WTC11 (cell line): ENCODE measurements around the gene RAPGEF1. TPM values are rescaled to one million over a fixed set of nuclear protein-coding genes. Genes with fewer than 3 reads are reported as not detected.

Experiments
- ATAC-seq: fragments of 200-7000 bp; cut with Tn5 transposase; 2 replicates; pipeline ENCODE4 v1.10.0; 2021; ENCODE audit warnings: mild to moderate bottlenecking, moderate library complexity
- CTCF ChIA-PET: fragments of 300-600 bp; sonication (Branson Sonifier 250); formaldehyde crosslinking; loops from one replicate; lab custom pipeline; 2021; ENCODE audit warnings: antibody characterized with exemption; lab: Charles Lee
- POLR2A ChIA-PET: fragments of 350-600 bp; sonication (Branson Sonifier 250); formaldehyde crosslinking; loops from one replicate; lab custom pipeline; 2021; ENCODE audit warnings: antibody characterized with exemption; lab: Charles Lee
- DNase-seq: peaks from one replicate; pipeline ENCODE4 v3.0.0; 2021; ENCODE audit warnings: low spot score
- H3K27ac Mint-ChIP-seq: 2 replicates; pipeline ENCODE4 v1.8.0; 2021; ENCODE audit warnings: mixed read lengths
- H3K27me3 Mint-ChIP-seq: 2 replicates; pipeline ENCODE4 v1.8.0; 2021; ENCODE audit warnings: low read depth, mild to moderate bottlenecking, moderate library complexity, mixed read lengths
- H3K36me3 Mint-ChIP-seq: 2 replicates; pipeline ENCODE4 v1.8.0; 2021; ENCODE audit warnings: mixed read lengths
- H3K4me1 Mint-ChIP-seq: 2 replicates; pipeline ENCODE4 v1.8.0; 2022; ENCODE audit warnings: mixed read lengths
- H3K4me3 Mint-ChIP-seq: 2 replicates; pipeline ENCODE4 v1.8.0; 2021; ENCODE audit warnings: mild to moderate bottlenecking, moderate library complexity, mixed read lengths
- H3K9me3 Mint-ChIP-seq: 2 replicates; pipeline ENCODE4 v1.8.0; 2021; ENCODE audit warnings: mixed read lengths
- CDX4 ChIP-seq: fragments of 250-450 bp; sonication (Bioruptor Pico); IDR thresholded peaks from 2 replicates; pipeline ENCODE4 v1.9.0; 2021; ENCODE audit warnings: moderate library complexity, mild to moderate bottlenecking, inconsistent platforms, borderline replicate concordance
- EMX1 ChIP-seq: fragments of 250-450 bp; sonication (Bioruptor Pico); IDR thresholded peaks from 2 replicates; pipeline ENCODE4 v1.8.0; 2021; ENCODE audit warnings: mild to moderate bottlenecking
- ERG ChIP-seq: fragments of 250-450 bp; sonication (Bioruptor Pico); IDR thresholded peaks from 2 replicates; pipeline ENCODE4 v1.8.0; 2021; ENCODE audit warnings: mild to moderate bottlenecking
- HMGXB4 ChIP-seq: sonication (generic); formaldehyde crosslinking; IDR thresholded peaks from 2 replicates; pipeline ENCODE4 v1.8.1; 2023; ENCODE audit warnings: mild to moderate bottlenecking, moderate library complexity, missing genetic modification reagents
- JUN ChIP-seq: sonication (generic); formaldehyde crosslinking; IDR thresholded peaks from 2 replicates; pipeline ENCODE4 v1.8.0; 2023; ENCODE audit warnings: mild to moderate bottlenecking, missing genetic modification reagents
- MAX ChIP-seq: sonication (generic); formaldehyde crosslinking; IDR thresholded peaks from 2 replicates; pipeline ENCODE4 v1.8.0; 2022; ENCODE audit warnings: mild to moderate bottlenecking, missing genetic modification reagents
- MYBL2 ChIP-seq: sonication (generic); formaldehyde crosslinking; IDR thresholded peaks from 2 replicates; pipeline ENCODE4 v1.8.1; 2023; ENCODE audit warnings: mild to moderate bottlenecking, moderate library complexity, missing genetic modification reagents
- NFYB ChIP-seq: sonication (generic); formaldehyde crosslinking; conservative IDR thresholded peaks from 2 replicates; pipeline ENCODE4 v1.8.0; 2022; ENCODE audit warnings: low read depth, missing genetic modification reagents
- NR3C1 ChIP-seq: sonication (generic); formaldehyde crosslinking; conservative IDR thresholded peaks from 2 replicates; pipeline ENCODE4 v1.8.1; 2023; ENCODE audit warnings: low read depth, mild to moderate bottlenecking, missing genetic modification reagents
- OVOL2 ChIP-seq: fragments of 250-450 bp; sonication (Bioruptor Pico); IDR thresholded peaks from 2 replicates; pipeline ENCODE4 v1.9.0; 2021; ENCODE audit warnings: mild to moderate bottlenecking, borderline replicate concordance
- PRDM15 ChIP-seq: sonication (generic); formaldehyde crosslinking; IDR thresholded peaks from 2 replicates; pipeline ENCODE4 v1.8.0; 2022; ENCODE audit warnings: missing genetic modification reagents
- RORB ChIP-seq: fragments of 250-450 bp; sonication (Bioruptor Pico); IDR thresholded peaks from 2 replicates; pipeline ENCODE4 v1.9.0; 2021; ENCODE audit warnings: mild to moderate bottlenecking
- SP1 ChIP-seq: sonication (generic); formaldehyde crosslinking; conservative IDR thresholded peaks from 2 replicates; pipeline ENCODE4 v1.8.1; 2022; ENCODE audit warnings: missing genetic modification reagents
- TEAD4 ChIP-seq: sonication (generic); formaldehyde crosslinking; IDR thresholded peaks from 2 replicates; pipeline ENCODE4 v1.8.0; 2022; ENCODE audit warnings: mild to moderate bottlenecking, missing genetic modification reagents
- USF2 ChIP-seq: sonication (generic); formaldehyde crosslinking; IDR thresholded peaks from 2 replicates; pipeline ENCODE4 v1.8.1; 2023; ENCODE audit warnings: mild to moderate bottlenecking, missing genetic modification reagents, moderate library complexity
- ZNF121 ChIP-seq: sonication (generic); formaldehyde crosslinking; IDR thresholded peaks from 2 replicates; pipeline ENCODE4 v1.8.0; 2023; ENCODE audit warnings: missing genetic modification reagents
- ZNF263 ChIP-seq: sonication (generic); formaldehyde crosslinking; IDR thresholded peaks from 2 replicates; pipeline ENCODE4 v1.8.1; 2022; ENCODE audit warnings: low read depth, mild to moderate bottlenecking, moderate library complexity, missing genetic modification reagents
- ZNF281 ChIP-seq: sonication (generic); formaldehyde crosslinking; IDR thresholded peaks from 2 replicates; pipeline ENCODE4 v1.8.0; 2023; ENCODE audit warnings: mild to moderate bottlenecking, missing genetic modification reagents
- ZNF416 ChIP-seq: fragments of 250-450 bp; sonication (Bioruptor Pico); IDR thresholded peaks from 2 replicates; pipeline ENCODE4 v1.9.0; 2021; ENCODE audit warnings: mild to moderate bottlenecking, inconsistent platforms
- ZSCAN18 ChIP-seq: fragments of 250-450 bp; sonication (Bioruptor Pico); IDR thresholded peaks from 2 replicates; pipeline ENCODE4 v2.1.2; 2022; ENCODE audit warnings: mild to moderate bottlenecking, moderate library complexity
- total RNA-seq: library from RNA; stranded (reverse); gene quantifications from 3 replicates; pipeline ENCODE4 v1.2.3, GENCODE V29; 2021

Gene RAPGEF1
- total RNA-seq, 1 experiment from 2014 or later: 66.2 TPM

- Mint-ChIP-seq H3K36me3 (peaks cover 19% of the 10 kb centered on the region; the same call in 1 of the 2 replicates), H3K4me1 (peaks cover 11% of the 10 kb centered on the region), H3K4me3 (no peak overlapping the region), H3K27me3 (no peaks in the 10 kb centered on the region), H3K9me3 (no peaks in the 10 kb centered on the region), H3K27ac (peak overlapping the region; percentile 60; the same call in 1 of the 2 replicates)
- DNase-seq (no peak), ATAC-seq (no peak)
- POLR2A ChIA-PET: no interaction called here
- TF ChIP-seq HMGXB4 (CRISPR knock-in tag): no peak
- TF ChIP-seq NFYB (CRISPR knock-in tag): no peak
- TF ChIP-seq ZNF416: no peak
- peak; percentile 33; the same call in 1 of the 2 replicates for TF ChIP-seq PRDM15 (CRISPR knock-in tag)
- no peak for TF ChIP-seq OVOL2 (CRISPR knock-in tag)
- TF ChIP-seq ZSCAN18 (CRISPR knock-in tag): no peak
- no peak for TF ChIP-seq NR3C1 (CRISPR knock-in tag)
- no peak for TF ChIP-seq JUN (CRISPR knock-in tag)
- CTCF ChIA-PET: interaction anchor here (0.7 to 1.8 kb wide), 3 partner anchors 11 to 136 kb away, joined by 3 to 6 read pairs (median 5); no protein-coding TSS in a partner anchor
Measured at GRCh38 chr9:131603199-131603598, 136.7 kb downstream of the RAPGEF1 start.

GRCh38 chr9:131601683-131602181 lies 138.1 kb downstream of the RAPGEF1 start:
- H3K4me3 Mint-ChIP-seq: no peak overlapping the region
- ChIA-PET CTCF (interaction anchor here (0.6 to 1.0 kb wide), 5 partner anchors 10 to 132 kb away, joined by 3 to 4 read pairs (median 4); no protein-coding TSS in a partner anchor), POLR2A (no interaction called here)
- H3K36me3 Mint-ChIP-seq: peaks cover 15% of the 10 kb centered on the region; the same call in 1 of the 2 replicates
- peak overlapping the region; percentile 55; the same call in 1 of the 2 replicates for H3K27ac Mint-ChIP-seq
- no peak for DNase-seq
- no peaks in the 10 kb centered on the region for H3K27me3 Mint-ChIP-seq
- H3K4me1 Mint-ChIP-seq: no peaks in the 10 kb centered on the region
- no peaks in the 10 kb centered on the region for H3K9me3 Mint-ChIP-seq
- ATAC-seq: no peak
- TF ChIP-seq CDX4 (no peak), MYBL2 (CRISPR knock-in tag) (no peak), TEAD4 (CRISPR knock-in tag) (no peak), ZNF281 (no peak), RORB (CRISPR knock-in tag) (no peak), ERG (CRISPR knock-in tag) (no peak), SP1 (CRISPR knock-in tag) (no peak), ZSCAN18 (CRISPR knock-in tag) (no peak), MAX (CRISPR knock-in tag) (no peak), ZNF263 (no peak), USF2 (CRISPR knock-in tag) (no peak), NR3C1 (CRISPR knock-in tag) (no peak), ZNF121 (CRISPR knock-in tag) (no peak), EMX1 (CRISPR knock-in tag) (no peak)
